ENCODE data around the gene OSTN.
"Not testable (repeated sequence)": the region's sequence is repeated elsewhere in the genome, so short reads cannot be mapped to it uniquely, and the experiment has no call there.

OSTN gene

GRCh38 chr3:191263850-191264249 lies 64.8 kb downstream of the OSTN start:
- no peak for DNase-seq (ENCODE audit: low read depth in 2 of 2)

- DNase-seq (ENCODE audit: low read depth in 2 of 2), result no peak
Measured at GRCh38 chr3:191268737-191269136, 69.7 kb downstream of the OSTN start.

- no peak for DNase-seq (ENCODE audit: low read depth in 2 of 2)
Measured at GRCh38 chr3:191269289-191270085, 70.4 kb downstream of the OSTN start.

- not testable (repeated sequence) for DNase-seq (ENCODE audit: low read depth in 2 of 2)
Measured at GRCh38 chr3:191275244-191275643, 76.2 kb downstream of the OSTN start.

GRCh38 chr3:191275751-191276150 lies 76.7 kb downstream of the OSTN start:
- no peak for DNase-seq (ENCODE audit: low read depth in 2 of 2)

GRCh38 chr3:191280111-191280510 lies 81.1 kb downstream of the OSTN start:
- no peak for DNase-seq (ENCODE audit: low read depth in 2 of 2)

GRCh38 chr3:191280882-191281281 lies 81.8 kb downstream of the OSTN start:
- no peak for DNase-seq (ENCODE audit: low read depth in 2 of 2)

- DNase-seq (ENCODE audit: low read depth in 2 of 2), result no peak
Measured at GRCh38 chr3:191282251-191283185, 83.5 kb downstream of the OSTN start.

GRCh38 chr3:191283400-191283799 lies 84.4 kb downstream of the OSTN start:
- no peak for DNase-seq (ENCODE audit: low read depth in 2 of 2)

GRCh38 chr3:191290311-191291025 lies 91.4 kb downstream of the OSTN start:
- no peak for DNase-seq (ENCODE audit: low read depth in 2 of 2)

- DNase-seq (ENCODE audit: low read depth in 2 of 2), result no peak
Measured at GRCh38 chr3:191292243-191293015, 93.4 kb downstream of the OSTN start.

GRCh38 chr3:191294291-191294690 lies 95.2 kb downstream of the OSTN start:
- DNase-seq (ENCODE audit: low read depth in 2 of 2), result no peak

- DNase-seq (ENCODE audit: low read depth in 2 of 2), result no peak
Measured at GRCh38 chr3:191296041-191296541, 97.0 kb downstream of the OSTN start.

GRCh38 chr3:191298846-191299245 lies 99.8 kb downstream of the OSTN start:
- DNase-seq (ENCODE audit: low read depth in 2 of 2), result no peak

- DNase-seq (ENCODE audit: low read depth in 2 of 2), result no peak
Measured at GRCh38 chr3:191300422-191300821, 101.4 kb downstream of the OSTN start.

GRCh38 chr3:191301017-191301416 lies 102.0 kb downstream of the OSTN start:
- no peak for DNase-seq (ENCODE audit: low read depth in 2 of 2)

- no peak for DNase-seq (ENCODE audit: low read depth in 2 of 2)
Measured at GRCh38 chr3:191301782-191302411, 102.9 kb downstream of the OSTN start.

- DNase-seq (ENCODE audit: low read depth in 2 of 2), result no peak
Measured at GRCh38 chr3:191302451-191302850, 103.4 kb downstream of the OSTN start.

GRCh38 chr3:191303596-191303995 lies 104.6 kb downstream of the OSTN start:
- no peak for DNase-seq (ENCODE audit: low read depth in 2 of 2)

GRCh38 chr3:191306428-191306827 lies 107.4 kb downstream of the OSTN start:
- DNase-seq (ENCODE audit: low read depth in 2 of 2), result no peak

GRCh38 chr3:191307341-191307740 lies 108.3 kb downstream of the OSTN start:
- no peak for DNase-seq (ENCODE audit: low read depth in 2 of 2)
